ENCODE data around the gene DDAH2.

DNA sequence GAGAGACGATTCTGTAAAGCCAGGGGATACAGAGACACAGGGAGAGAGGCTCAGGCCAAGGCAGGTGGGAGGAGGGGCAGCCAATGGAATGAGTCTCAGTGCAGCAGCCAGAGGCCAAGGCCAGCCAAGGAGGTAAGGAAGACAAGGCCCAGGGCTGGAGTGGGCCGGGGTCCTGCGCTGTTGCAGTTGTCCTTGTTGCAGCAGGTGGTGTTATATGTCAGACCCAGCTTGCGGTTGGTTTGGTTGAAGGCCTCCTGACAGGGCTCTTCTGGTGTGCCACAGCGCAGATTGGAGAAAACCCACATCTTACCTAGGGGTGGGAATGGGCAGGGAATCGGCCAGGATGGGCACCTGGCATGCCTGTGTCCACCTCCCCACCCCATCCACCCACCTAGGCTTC is 10.1 kb downstream of the DDAH2 start:
- TF ChIP-seq, protein P1, sequence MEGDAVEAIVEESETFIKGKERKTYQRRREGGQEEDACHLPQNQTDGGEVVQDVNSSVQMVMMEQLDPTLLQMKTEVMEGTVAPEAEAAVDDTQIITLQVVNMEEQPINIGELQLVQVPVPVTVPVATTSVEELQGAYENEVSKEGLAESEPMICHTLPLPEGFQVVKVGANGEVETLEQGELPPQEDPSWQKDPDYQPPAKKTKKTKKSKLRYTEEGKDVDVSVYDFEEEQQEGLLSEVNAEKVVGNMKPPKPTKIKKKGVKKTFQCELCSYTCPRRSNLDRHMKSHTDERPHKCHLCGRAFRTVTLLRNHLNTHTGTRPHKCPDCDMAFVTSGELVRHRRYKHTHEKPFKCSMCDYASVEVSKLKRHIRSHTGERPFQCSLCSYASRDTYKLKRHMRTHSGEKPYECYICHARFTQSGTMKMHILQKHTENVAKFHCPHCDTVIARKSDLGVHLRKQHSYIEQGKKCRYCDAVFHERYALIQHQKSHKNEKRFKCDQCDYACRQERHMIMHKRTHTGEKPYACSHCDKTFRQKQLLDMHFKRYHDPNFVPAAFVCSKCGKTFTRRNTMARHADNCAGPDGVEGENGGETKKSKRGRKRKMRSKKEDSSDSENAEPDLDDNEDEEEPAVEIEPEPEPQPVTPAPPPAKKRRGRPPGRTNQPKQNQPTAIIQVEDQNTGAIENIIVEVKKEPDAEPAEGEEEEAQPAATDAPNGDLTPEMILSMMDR (IDR thresholded peaks at IDR 0.05 in 2 of 3, conservative IDR thresholded peaks at IDR 0.05 in 1 of 3; ENCODE audit: control insufficient read depth in 2 of 3, extremely low read depth in 1 of 3, insufficient read depth in 1 of 3, low read depth in 3 of 3, low read length in 3 of 3): no peak
- TF ChIP-seq CHD1 (IDR thresholded peaks at IDR 0.05; ENCODE audit: low read depth, low read length) (no peak), SUZ12 (IDR thresholded peaks at IDR 0.05; ENCODE audit: unreplicated experiment) (no peak), ZNF274 (IDR thresholded peaks at IDR 0.05; ENCODE audit: insufficient read depth, insufficient read length) (no peak), NR2C2 (IDR thresholded peaks at IDR 0.05; ENCODE audit: borderline replicate concordance, control insufficient read depth, insufficient read length, low read depth) (no peak), EZH2 (IDR thresholded peaks at IDR 0.05; ENCODE audit: borderline replicate concordance, control insufficient read depth, low read depth, low read length) (no peak), JUNB (IDR thresholded peaks at IDR 0.05) (no peak), BACH1 (IDR thresholded peaks at IDR 0.05; ENCODE audit: borderline replicate concordance) (no peak), MXI1 (IDR thresholded peaks at IDR 0.05; ENCODE audit: low read depth, low read length) (no peak), EP300 (IDR thresholded peaks at IDR 0.05; ENCODE audit: borderline replicate concordance in 1 of 2, control insufficient read depth in 1 of 2, low read depth in 2 of 2, low read length in 2 of 2) (no peak), EED (IDR thresholded peaks at IDR 0.05; ENCODE audit: low read depth) (no peak)
